GM21390 (cell line): ENCODE results near the gene BCL6B.
A peak's percentile ranks its signal among the peaks of the same experiment; 100 is the strongest.

Source experiments
- ATAC-seq: cut with Tn5 transposase; IDR thresholded peaks from one replicate; pipeline ENCODE4 v1.9.1; 2021; ENCODE audit not compliant: unreplicated experiment

Gene BCL6B

DNA sequence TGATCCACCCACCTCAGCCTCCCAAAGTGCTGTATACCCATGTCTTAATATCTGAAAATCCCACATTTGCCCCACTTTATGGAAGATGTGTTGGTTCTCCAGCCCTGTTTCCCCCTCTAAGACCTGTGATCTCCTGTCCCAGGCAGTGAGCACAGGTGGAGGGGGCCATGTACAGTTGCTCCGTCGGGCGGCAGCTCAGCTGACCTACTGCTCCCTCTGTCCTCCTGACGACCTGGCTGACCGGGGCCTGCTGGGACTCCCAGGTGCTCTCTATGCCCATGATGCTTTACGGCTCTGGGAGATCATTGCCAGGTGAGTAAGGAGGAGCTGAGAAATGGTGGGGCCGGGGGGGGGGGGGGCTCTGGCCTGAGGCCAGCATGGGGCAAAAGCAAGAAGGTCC is 17.1 kb upstream of the BCL6B start:
- no peak for ATAC-seq

DNA sequence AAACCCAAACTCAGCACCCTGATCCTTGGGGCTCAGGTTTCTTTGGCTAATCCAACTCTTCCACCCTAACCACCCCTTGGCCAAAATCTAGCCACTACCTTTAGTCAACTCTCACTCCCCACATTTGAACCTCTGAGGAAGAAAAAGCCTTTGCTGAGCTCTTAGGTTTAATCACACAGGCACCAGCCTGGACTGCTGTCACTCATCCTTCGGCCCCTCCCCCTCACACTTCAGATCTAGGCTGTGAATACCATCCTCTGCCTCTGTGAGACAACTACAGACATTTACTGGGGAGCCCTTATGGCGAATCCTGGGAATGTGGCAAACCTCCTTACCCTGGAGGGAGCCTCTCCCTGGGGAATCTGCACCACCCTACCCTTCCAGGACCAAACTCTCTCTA is 15.7 kb upstream of the BCL6B start:
- ATAC-seq = no peak

DNA sequence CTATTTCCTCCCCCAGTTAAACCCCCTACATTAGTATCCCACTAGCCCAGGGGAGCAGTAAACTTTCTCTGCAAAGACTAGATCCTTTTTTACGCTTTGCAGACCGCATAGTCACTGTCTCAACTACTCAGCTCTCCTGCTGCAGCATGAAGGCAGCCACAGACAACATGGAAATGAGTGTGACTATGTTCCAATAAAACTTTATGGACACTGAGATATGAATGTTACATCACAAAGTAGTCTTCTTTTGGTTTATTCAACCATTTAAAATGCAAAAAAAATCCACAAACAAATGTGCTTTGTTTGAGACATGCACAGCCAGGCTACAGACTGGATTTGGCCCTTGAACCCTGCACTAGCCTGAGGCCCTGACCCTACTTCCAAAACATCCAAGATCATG is 12.3 kb upstream of the BCL6B start:
- no peak for ATAC-seq

DNA sequence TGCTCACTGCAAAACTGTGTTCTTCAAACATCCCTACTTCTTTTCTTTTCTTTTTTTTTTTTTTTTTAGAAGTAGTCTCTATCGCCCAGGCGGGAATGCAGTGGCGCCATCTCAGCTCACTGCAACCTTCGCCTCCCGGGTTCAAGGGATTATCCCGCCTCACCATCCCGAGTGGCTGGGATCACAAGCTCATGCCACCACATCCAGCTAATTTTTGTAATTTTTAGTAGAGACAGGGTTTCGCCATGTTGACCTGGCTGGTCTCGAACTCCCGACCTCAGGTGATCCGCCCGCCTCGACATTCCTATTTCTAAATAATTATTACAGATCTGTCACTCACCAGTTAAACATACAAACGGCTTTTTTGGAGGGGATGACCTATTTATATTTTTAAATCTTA is 11.4 kb upstream of the BCL6B start:
- ATAC-seq = no peak

DNA sequence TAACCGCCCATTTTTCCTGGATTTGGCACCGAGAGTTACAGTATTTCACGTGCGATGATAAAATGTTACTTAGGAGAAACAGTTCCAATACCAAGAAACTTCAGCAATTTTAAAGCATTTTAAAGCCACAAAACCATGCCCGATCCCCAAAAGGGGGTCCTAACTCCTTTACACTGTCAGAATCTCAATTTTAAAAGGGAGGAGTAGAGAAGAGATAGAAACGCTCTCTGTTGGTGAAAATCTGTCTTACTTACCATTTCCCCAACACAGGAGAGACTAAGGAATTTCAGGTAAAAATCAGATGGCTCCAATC is 11.0 kb upstream of the BCL6B start:
- no peak for ATAC-seq

DNA sequence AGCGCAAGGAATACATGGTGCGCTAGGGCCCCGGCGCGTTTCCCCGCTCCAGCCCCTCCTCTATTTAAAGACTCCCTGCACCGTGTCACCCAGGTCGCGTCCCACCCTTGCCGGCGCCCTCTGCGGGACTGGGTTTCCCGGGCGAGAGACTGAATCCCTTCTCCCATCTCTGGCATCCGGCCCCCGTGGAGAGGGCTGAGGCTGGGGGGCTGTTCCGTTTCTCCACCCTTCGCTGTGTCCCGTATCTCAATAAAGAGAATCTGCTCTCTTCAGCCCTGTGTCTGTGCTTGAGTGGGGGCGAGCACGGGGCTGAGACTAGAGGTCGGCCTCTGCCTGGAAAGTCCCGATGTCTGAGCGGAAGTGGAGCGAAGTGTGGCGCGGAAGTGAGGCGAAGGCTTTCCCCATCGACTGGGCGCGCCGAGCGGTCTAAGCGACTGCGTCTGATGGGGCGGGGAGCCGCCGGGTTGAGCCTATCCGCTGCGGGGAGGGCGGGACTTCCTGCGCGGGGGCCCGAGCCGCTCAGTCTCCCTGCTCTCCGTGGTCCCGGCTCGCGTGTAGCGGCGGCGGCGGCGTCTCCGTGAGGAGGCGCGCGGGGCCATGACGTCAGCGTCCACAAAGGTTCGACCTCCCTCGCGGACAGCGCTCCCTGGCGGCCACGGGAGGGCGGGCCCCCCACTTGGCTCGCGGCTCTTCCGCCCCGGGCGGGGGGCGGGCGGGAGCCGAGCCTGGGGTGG is 8.4 kb upstream of the BCL6B start:
- peak; percentile 72 for ATAC-seq

DNA sequence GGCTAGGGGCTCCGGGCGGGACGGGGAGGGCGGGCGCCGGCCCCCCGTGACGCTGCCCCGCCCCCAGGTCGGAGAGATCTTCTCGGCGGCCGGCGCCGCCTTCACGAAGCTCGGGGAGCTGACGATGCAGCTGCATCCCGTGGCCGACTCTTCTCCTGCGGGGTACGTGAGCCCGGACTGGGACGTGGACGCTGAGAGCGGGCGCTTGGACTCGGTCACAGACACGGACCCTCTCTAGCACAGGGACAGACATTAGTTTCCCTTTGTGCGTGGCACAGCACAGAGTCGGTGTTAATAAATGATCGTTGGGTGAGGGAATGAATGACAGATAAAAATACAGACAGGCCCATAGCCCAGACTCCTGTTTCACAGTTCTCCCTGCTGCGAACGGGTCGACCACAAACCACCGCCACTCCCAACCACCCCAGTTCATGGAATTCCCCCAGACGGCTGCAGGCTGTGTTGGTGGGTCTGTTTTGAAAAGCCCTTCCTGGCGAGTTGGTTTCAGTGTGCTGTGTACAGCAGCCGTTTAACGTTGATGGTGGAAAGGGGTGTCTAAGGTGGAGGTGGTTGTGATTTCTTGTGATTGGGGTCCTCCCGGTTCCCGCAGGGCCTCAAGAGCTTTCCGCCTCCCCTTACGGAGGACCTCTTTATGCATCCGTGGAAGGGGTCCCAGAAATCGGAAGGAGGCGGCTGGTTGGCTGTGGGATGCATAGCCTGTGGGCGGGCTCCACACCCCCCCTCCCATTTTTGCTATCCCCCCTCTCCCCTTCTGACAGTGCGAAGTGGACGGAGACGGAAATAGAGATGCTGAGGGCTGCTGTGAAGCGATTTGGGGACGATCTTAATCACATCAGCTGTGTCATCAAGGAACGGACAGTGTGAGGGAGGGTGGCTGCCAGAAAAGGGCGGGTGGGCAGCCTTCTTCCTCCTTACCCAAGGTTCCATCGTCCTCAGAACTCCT is 7.6 kb upstream of the BCL6B start:
- no peak for ATAC-seq

DNA sequence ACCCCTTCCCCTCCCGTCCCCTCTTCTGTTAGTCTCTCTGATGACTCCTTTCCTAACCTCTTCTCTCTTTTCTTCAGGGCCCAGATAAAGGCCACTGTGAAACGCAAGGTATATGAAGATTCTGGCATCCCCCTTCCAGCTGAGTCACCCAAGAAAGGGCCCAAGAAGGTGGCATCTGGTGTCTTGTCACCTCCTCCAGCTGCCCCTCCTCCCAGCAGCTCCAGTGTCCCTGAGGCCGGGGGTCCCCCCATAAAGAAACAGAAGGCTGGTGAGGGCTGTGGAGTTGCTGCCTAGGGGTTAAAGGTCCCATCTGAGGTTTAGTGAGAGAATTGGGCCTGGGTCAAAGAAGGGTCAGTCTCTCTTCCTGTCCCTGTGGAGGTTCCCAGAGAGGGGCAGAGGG is 6.4 kb upstream of the BCL6B start:
- ATAC-seq = no peak

DNA sequence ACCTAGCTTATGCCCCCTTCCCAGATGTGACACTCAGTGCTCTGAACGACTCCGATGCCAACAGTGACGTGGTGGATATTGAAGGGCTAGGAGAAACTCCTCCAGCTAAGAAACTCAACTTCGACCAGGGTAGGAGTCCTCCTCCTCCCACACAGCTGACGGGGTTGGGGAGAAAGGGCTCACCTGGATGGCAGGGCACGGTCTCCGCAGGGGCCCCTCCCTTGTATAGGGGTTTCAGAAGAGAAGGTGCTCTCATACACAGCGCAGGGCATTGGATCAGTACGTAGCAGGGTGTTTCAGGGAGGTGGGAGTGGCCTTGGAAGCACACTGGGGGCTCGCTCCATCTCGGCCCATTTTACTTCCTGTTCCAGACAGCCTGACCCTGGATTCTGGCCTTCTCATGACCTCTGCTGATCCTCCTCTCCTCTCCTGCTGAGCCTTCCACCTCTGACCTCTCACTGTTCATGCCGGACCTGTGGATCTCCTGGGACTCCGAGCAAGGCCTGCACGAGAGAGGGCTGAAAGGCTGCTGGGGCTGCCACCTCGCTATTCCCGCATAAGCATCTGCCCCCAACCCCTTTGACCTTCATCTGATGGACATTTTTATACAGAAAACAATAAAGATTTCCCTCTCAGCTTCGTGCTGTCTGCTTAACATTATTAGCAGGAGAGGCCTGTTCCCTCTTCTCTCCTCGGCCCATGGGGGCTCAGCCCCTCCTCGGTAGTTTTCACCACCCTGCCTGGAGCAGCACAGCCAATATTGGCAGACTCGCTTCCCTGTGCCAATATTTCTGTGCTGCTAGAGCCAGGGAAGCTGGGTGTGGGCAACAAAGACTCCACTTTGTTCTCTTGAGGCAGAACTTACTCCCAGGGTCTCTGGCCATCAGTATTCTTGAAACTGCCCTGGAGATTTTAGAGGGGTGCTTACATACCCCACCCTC is 5.7 kb upstream of the BCL6B start:
- no peak for ATAC-seq

DNA sequence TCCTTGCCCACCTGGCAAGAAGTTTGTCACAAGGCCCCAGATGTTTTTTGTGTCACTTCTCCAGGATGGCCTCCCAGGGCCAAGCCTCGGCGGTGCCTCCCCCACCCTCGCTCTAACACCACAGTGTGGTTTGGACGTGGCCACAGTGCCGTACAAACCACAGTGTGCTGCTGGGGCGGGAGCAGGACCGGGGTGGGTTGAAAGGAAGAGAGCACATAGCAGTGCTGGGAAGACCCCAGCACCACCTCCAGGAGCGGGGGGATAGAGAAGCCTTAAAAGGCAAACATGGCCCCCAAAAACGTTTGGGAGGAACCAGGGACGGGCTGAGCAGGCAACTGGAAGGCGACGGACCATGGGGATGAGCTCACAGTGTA is 5.0 kb upstream of the BCL6B start:
- no peak for ATAC-seq

DNA sequence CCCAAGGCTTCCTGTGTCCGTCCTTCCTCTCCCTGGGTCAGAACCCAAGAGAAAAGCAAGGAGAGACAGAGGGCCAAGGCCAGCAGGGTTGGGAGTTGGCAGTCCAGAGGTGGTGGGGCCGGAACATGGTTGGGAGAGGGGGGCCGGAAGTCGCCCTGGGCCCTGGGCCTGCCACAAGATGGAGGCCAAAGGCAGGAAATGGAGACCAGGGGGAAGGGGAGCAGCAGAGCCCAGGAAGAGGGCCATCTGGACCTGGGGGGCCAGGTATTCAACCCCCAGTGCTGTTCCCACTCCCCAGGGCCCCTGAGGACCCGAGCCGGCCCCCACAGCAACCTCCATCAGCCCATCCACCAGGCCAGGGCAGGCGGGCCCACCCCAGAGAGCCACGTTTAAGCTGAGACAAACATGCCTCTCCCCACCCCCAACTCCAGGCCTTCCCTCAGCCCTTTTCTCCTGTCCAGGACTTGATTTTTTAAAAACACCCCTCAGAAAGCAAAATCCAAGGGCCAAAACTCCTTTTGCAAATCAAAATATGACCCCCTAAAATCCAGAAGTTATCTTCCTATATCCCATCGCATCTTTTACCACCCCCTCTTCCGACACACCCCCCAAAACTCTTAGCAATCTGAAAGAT is 4.4 kb upstream of the BCL6B start:
- no peak for ATAC-seq

DNA sequence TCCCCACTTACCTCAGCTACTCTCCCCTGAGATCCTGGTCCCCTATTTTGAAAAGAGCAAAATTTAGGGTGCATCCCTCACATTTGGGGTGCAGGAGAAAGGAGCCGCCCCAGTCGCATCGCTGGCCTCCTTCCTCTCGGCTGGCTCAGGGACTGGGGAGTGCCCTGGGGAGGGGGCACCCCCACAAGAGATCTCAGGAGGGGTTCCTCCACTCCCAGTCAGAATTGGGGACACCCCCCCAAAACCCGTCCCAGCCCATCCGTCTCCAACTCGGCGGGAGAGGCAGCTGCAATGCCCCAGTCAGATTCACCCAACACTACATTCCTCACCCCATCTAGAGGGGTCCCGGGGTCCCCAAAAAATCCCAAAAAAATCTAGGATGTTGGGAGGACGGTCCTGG is 3.5 kb upstream of the BCL6B start:
- ATAC-seq = no peak

DNA sequence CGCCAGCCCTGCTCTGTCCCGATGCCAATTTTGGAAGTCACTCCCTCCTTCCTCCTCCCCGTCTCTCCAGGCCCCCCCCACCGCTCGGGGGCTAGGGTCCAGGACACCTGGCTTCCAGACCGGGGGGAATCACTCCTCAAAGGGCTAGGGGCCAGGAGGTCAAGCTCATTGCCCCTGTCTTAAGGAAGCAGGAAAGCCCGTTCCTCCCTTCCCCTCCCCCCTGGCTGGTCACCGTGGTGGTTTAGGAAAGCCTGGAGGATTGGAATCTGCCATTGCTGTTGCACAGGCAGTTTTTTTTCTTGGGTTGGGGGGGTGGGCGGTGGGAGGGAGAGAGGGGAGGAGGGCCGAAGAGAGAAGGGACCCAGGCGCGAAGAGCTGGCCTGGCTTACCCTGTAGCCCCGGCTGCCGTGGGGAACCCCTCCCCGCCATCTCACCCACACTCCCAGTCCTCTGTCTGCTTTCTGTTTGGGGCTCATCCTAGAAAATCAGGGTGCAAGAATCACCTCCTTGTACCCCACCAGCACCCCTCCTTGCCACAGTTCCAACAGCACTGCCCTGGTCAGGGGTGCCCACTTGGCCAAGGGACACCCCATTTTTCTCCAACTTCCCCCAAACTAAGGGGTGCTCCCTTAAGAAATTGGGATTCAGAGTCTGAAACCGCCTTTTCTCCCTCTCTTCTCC is 2.9 kb upstream of the BCL6B start:
- no peak for ATAC-seq

DNA sequence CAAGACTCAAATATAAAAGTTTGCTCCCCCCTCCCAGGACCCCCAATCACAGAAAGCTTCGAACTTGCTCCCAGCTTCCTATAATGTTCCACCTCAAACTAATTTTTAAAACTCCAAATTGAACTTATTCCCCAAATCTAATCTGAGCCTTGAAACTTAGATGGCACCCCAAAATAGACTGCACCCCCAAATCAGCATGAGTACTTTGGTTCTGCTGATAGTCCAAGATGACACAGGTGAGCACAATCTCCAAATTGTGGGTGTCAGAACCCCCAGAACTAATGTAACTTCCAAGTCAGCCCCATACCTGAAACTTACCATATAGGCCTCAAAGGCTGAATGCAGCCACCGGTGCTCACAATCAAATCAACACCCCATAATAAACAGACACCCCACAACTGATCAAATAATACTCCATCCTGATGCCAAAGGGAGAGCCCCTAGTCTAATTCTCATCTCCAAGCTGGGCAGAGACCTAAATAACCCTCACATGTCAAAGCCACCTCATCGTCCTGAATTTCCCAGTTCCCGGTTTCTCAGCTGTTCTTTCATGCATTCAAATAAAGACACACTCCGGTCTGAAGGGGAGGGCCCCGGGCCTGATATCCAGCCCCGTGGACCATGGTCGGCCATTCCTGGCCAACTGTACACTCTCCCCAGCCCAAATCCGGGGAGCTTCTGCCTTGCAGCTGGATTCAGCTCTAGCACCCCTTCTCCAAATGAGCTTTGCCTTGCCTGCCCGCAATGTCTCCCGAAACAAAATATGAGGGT is 1.8 kb upstream of the BCL6B start:
- no peak for ATAC-seq

DNA sequence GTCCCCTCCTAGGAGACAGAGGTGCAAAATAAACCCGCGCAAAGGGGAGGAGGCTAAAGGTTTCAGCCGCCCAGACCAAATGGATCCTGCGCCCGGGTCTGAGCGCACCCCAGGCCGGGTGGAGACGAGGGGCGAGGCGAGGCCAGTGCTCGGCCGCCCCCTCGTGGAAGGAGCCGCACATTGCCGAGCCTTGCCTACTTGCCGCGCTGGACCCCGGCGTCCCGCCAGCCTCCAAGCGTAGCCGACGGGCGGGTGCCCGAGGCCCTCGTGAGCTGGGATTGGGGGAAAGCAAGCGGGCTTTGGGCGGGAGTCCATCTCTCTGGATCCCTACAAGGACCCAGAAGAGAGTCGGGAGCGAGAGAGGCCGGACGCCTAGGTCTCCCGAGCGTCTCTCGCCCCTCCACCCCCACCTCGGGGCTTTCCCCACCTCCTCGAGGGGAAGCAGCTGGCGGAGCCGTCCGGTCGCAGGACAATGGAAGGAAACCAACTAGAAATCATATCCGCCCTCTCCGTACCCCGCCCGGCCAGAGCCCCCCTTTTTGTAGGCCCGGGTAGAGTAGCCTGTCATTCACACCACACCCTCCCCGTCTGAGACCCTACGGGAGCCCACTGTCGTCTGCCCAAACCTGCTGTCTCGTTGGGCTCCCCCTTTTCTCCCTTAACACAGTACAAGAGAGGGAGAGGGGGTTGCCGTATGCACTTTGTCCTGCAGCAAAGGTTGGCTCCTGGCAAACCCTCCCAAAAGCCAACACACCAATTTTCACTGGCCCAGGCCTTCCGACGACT is 664 bp upstream of the BCL6B start:
- no peak for ATAC-seq

DNA sequence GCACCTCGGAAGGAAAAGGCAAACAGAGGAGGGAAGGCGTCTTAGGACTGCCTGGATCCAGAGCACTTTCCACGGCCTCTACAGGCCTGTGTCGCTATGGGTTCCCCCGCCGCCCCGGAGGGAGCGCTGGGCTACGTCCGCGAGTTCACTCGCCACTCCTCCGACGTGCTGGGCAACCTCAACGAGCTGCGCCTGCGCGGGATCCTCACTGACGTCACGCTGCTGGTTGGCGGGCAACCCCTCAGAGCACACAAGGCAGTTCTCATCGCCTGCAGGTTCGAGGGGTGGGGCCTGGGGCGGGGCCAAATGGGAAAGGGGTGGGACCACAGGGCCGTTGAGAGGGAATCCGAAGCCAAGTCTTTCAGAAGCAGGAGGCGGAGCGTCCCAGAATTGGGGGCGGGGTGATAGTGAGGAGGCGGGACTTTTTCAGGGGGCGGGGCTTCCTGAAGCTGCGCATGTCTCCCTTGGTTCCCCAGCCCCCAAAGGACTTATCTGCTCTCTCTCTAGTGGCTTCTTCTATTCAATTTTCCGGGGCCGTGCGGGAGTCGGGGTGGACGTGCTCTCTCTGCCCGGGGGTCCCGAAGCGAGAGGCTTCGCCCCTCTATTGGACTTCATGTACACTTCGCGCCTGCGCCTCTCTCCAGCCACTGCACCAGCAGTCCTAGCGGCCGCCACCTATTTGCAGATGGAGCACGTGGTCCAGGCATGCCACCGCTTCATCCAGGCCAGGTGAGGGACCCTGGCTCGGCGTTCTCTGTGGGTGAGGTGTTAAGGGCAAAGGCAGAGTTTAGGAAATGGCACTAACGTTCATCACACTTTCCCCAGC is 939 bp downstream of the BCL6B start:
- ATAC-seq = no peak

DNA sequence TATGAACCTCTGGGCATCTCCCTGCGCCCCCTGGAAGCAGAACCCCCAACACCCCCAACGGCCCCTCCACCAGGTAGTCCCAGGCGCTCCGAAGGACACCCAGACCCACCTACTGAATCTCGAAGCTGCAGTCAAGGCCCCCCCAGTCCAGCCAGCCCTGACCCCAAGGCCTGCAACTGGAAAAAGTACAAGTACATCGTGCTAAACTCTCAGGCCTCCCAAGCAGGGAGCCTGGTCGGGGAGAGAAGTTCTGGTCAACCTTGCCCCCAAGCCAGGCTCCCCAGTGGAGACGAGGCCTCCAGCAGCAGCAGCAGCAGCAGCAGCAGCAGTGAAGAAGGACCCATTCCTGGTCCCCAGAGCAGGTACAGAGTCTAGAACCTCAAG is 1.5 kb downstream of the BCL6B start:
- ATAC-seq = no peak

DNA sequence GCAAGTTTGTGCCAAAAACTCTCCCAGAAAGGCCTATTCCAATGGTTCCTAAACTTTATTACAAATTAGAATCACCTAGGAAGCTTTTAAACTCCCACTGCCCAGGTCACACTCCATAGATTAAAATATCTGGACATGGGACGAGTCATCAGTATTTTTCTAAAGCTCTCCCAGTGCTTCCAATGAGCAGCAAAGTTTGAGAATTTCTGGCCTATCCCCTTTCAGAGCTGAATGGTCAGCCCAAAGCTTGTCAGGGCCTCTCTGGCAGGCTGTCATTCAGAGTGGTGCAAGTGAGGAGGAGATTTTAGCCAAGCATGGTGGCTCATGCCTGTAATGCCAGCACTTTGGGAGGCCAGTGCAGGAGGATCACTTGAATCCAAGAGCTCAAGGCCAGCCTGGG is 2.4 kb downstream of the BCL6B start:
- no peak for ATAC-seq
